Sigmoid colon (tissue), 7 donors: ENCODE data around the gene APOC3. TPM values are rescaled to one million over a fixed set of nuclear protein-coding genes. Genes with fewer than 3 reads are reported as not detected.
A peak's percentile ranks its signal among the peaks of the same experiment; 100 is the strongest.

ENCODE experiments used
- DNase-seq: peaks from one replicate; pipeline ENCODE4 v3.0.0-alpha.2; 2019
- H3K27ac ChIP-seq, 4 donors: fragments of 200-600 bp; sonication (generic); one replicate each; pipeline ENCODE4 v1.5.1; 2016 to 2019; ENCODE audit warnings: mild to moderate bottlenecking in 1 of 4
- H3K27me3 ChIP-seq, 3 donors: fragments of 200-600 bp; sonication (generic); one replicate each; pipeline ENCODE4 v1.5.1; 2019; ENCODE audit warnings: mild to moderate bottlenecking in 1 of 3
- H3K36me3 ChIP-seq, 4 donors: fragments of 200-600 bp; sonication (generic); one replicate each; pipeline ENCODE4 v1.5.1; 2016 to 2019
- H3K4me1 ChIP-seq, 4 donors: fragments of 200-600 bp; sonication (generic); one replicate each; pipeline ENCODE4 v1.5.1; 2017 to 2019
- H3K4me3 ChIP-seq, 4 donors: fragments of 200-600 bp; sonication (generic); one replicate each; pipeline ENCODE4 v1.5.1; 2017 to 2019; ENCODE audit warnings: mild to moderate bottlenecking in 2 of 4, moderate library complexity in 1 of 4
- H3K9me3 ChIP-seq, 4 donors: fragments of 200-600 bp in 3 of 4; sonication (generic) in 3 of 4; one replicate each; pipeline versions ENCODE4 v1.5.1 to v1.6.1; 2013 to 2019
- EP300 ChIP-seq, 4 donors: sonication (generic); formaldehyde crosslinking; IDR thresholded peaks; one replicate each; pipeline ENCODE4 v1.6.1; 2017; ENCODE audit warnings: antibody characterized with exemption in 4 of 4
- POLR2A ChIP-seq, 2 donors: fragments of 450-650 bp; IDR thresholded peaks; one replicate each; pipeline ENCODE4 v1.6.1; 2016; ENCODE audit warnings: antibody characterized with exemption in 2 of 2, mild to moderate bottlenecking in 2 of 2, moderate library complexity in 2 of 2
- POLR2AphosphoS5 ChIP-seq, 4 donors: sonication (generic); formaldehyde crosslinking; IDR thresholded peaks; one replicate each; pipeline ENCODE4 v1.6.1; 2017; ENCODE audit warnings: antibody characterized with exemption in 4 of 4
- WGBS, 2 donors: extraction: QIAGEN DNeasy Blood & Tissue Kit; methylation state at CpG; one replicate each; pipeline ENCODE4 v1.1.7; 2013; 5-methylcytosine and 5-hydroxymethylcytosine counted together
- intact Hi-C: fragments of 100-400 bp; cut with DNase I; formaldehyde crosslinking; loops from one replicate; pipeline ENCODE4 v1.15.1; 2023
- polyA plus RNA-seq, 3 donors: library from polyadenylated mRNA; stranded (reverse); fragments of 200-250 nt; gene quantifications; one replicate each; pipeline ENCODE4 v1.2.3, GENCODE V29; 2013
- total RNA-seq, 4 donors: library from RNA; depleted of rRNA; stranded (reverse); fragments of >200 nt; gene quantifications; one replicate each; pipeline ENCODE4 v1.1.0, GENCODE V29; 2016
- TF ChIP-seq, protein P1 (sequence below), 4 experiments: fragments of 450-650 bp in 3 of 4; fragments of 200-600 bp in 1 of 4; IDR thresholded peaks; one replicate each; pipeline ENCODE4 v1.5.1; 2016 to 2019; ENCODE audit warnings: antibody characterized with exemption in 4 of 4, mild to moderate bottlenecking in 3 of 4, moderate library complexity in 2 of 4
- donor health status: healthy with polysubstance abuse.
- donor health status: Bipolar disorder and iron deficiency.
- donor health status: healthy.

Gene APOC3
- total and polyA plus RNA-seq, 7 donors = 0.19 to 4.4 TPM; not detected in 5

DNA sequence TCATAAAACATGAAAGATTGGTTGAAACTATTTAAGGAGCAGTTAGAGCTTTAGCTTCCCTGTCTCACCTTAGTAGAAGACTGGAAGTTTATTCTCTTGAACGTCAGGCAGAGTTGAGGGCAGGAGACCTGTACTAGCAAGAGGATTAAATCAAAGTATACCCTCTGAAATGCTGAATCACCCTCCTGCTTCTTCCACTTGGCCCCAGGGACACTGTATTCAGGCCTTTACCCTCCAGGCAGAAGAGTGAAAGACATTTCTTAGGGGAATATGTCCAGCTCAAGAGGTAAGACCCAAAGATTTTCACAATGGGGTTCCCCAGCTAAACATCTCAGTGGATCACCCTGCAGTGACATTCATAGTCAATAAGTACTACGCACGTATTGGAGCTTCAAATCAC lies 18.5 kb upstream of the APOC3 start:
- 83 to 87% methylated on average over 3 of the region's 3 CpGs for WGBS, 2 donors

DNA sequence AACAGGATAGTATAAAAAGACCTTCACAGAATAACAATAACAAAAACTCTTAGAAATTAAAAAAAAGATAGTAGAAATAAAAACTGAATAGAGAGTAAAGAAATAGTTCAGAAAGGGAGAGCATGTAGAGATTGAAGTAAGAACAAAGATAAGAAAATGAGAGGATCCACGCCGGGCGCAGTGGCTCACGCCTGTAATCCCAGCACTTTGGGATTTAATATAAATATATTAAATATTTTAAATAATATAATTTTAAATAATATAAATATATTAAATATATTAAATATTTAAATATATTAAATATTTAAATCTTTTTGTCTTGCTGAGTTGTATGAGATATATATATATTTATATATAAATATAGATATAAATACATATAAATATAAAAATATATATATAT lies 17.6 kb upstream of the APOC3 start:
- intact Hi-C loops = no loop called here
- H3K27me3 ChIP-seq = no peaks in the 10 kb centered on the region
- no peak for DNase-seq
- 86 to 100% methylated on average over 4 of the region's 4 CpGs for WGBS, 2 donors
- no peaks in the 10 kb centered on the region for H3K36me3 ChIP-seq
- H3K4me3 ChIP-seq = no peak overlapping the region
- H3K4me1 ChIP-seq = no peaks in the 10 kb centered on the region
- no peak overlapping the region for H3K27ac ChIP-seq
- no peaks in the 10 kb centered on the region for H3K9me3 ChIP-seq
- TF ChIP-seq, protein P1, sequence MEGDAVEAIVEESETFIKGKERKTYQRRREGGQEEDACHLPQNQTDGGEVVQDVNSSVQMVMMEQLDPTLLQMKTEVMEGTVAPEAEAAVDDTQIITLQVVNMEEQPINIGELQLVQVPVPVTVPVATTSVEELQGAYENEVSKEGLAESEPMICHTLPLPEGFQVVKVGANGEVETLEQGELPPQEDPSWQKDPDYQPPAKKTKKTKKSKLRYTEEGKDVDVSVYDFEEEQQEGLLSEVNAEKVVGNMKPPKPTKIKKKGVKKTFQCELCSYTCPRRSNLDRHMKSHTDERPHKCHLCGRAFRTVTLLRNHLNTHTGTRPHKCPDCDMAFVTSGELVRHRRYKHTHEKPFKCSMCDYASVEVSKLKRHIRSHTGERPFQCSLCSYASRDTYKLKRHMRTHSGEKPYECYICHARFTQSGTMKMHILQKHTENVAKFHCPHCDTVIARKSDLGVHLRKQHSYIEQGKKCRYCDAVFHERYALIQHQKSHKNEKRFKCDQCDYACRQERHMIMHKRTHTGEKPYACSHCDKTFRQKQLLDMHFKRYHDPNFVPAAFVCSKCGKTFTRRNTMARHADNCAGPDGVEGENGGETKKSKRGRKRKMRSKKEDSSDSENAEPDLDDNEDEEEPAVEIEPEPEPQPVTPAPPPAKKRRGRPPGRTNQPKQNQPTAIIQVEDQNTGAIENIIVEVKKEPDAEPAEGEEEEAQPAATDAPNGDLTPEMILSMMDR (IDR thresholded peaks at IDR 0.05) = no peak
- TF ChIP-seq POLR2AphosphoS5 (IDR thresholded peaks at IDR 0.05) (no peak), POLR2A (IDR thresholded peaks at IDR 0.05) (no peak), EP300 (IDR thresholded peaks at IDR 0.05) (no peak)

More for the DNA sequence above, 18.5 kb upstream of the APOC3 start:
- Histone ChIP-seq H3K27me3 (no peaks in the 10 kb centered on the region), H3K27ac (no peak overlapping the region), H3K4me3 (no peak overlapping the region), H3K4me1 (no peaks in the 10 kb centered on the region), H3K9me3 (no peaks in the 10 kb centered on the region), H3K36me3 (no peaks in the 10 kb centered on the region)
- DNase-seq = no peak
- intact Hi-C loops = no loop called here
- TF ChIP-seq POLR2A (IDR thresholded peaks at IDR 0.05) = no peak

DNA sequence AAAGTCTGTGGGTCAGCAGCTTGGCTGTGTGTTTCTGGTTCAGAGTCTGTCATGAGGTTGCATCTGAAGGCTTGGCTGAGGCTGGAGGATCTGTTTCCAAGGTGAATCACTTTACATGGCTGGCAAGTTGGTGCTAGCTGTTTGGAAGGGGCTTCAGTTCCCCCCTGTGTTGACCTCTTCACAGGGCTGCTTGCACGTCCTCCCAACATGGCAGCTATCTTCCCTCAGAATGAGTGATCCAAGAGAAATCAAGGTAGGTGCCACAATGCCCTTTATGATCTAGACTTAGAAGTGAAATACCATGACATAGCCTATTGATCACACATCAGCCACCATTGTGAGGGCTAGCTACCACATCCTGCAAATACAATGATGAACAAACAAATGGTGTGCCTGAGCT lies 16.5 kb upstream of the APOC3 start:
- peak; percentile 10 for DNase-seq
- Histone ChIP-seq H3K36me3 (no peaks in the 10 kb centered on the region), H3K27me3 (no peaks in the 10 kb centered on the region), H3K9me3 (no peaks in the 10 kb centered on the region), H3K4me3 (no peak overlapping the region), H3K4me1 (no peaks in the 10 kb centered on the region), H3K27ac (no peak overlapping the region)
- TF ChIP-seq, protein P1 (IDR thresholded peaks at IDR 0.05) = no peak
- TF ChIP-seq EP300 (IDR thresholded peaks at IDR 0.05) = no peak
- no peak for TF ChIP-seq POLR2AphosphoS5 (IDR thresholded peaks at IDR 0.05)
- TF ChIP-seq POLR2A (IDR thresholded peaks at IDR 0.05) = no peak
- intact Hi-C loops = no loop called here
- 92 to 98% methylated on average over 1 of the region's 1 CpG for WGBS, 2 donors

DNA sequence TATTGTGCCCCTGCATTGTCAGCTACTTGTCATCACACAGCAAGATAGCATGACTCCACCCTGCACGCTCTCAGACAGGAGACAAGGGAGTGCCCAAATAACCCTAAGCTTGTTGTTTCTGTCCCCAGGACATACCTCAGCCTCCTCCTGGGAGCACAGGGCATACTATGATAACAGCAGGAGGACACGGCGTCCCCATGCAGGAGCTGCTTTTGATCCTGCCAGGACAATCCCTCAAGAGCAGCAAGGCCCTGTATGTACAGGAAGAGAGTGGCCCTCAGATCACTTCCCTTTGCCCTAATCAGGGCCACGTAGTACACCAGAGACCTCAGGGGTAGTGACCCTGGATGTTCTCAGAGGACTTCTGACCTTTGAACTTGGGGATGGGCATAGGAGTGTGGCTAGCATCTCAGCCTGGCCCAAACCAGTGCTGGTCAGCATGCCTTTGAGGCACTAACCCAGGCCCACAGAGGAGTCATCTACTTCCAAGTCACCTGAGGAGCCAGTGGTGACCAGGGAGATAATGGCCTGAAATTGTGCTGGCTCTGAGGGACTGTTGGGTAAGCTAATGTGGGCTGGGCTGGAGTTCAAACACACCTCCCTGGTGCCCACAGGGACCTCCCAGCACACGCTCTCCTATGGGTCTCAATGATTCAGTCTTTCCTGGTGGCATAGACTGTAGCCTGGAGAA lies 15.8 kb upstream of the APOC3 start:
- peak; percentile 33 for DNase-seq
- intact Hi-C loops = no loop called here
- H3K27ac ChIP-seq = no peak overlapping the region
- WGBS, 2 donors = 53 to 73% methylated on average over 5 of the region's 5 CpGs
- H3K4me1 ChIP-seq = no peaks in the 10 kb centered on the region
- H3K36me3 ChIP-seq = no peaks in the 10 kb centered on the region
- TF ChIP-seq POLR2A (IDR thresholded peaks at IDR 0.05) = no peak
- no peak for TF ChIP-seq EP300 (IDR thresholded peaks at IDR 0.05)
- TF ChIP-seq, protein P1 (IDR thresholded peaks at IDR 0.05) = no peak
- no peak for TF ChIP-seq POLR2AphosphoS5 (IDR thresholded peaks at IDR 0.05)
- H3K27me3 ChIP-seq = no peaks in the 10 kb centered on the region
- H3K9me3 ChIP-seq = no peaks in the 10 kb centered on the region
- no peak overlapping the region for H3K4me3 ChIP-seq

DNA sequence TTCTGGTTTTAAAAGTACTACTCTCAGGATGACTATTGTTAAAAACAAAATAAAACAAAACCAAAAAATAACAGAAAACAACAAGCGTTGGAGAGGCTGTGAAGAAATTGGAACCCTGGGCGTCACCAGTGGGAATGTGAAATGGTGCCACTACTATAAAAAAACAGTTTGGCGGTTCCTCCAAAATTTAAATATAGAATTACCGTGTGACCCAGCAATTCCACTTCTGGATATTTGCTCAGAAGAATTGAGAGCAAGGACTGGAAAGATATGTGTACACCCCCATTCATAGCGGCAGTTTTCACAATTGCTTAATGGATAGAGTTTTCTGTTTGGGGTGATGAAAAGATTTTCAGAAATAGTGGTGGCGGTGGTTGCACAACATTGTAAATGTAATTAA lies 15.2 kb upstream of the APOC3 start:
- TF ChIP-seq POLR2AphosphoS5 (IDR thresholded peaks at IDR 0.05) = no peak
- TF ChIP-seq POLR2A (IDR thresholded peaks at IDR 0.05) = no peak
- TF ChIP-seq, protein P1 (IDR thresholded peaks at IDR 0.05) = no peak
- TF ChIP-seq EP300 (IDR thresholded peaks at IDR 0.05) = no peak
- Histone ChIP-seq H3K4me1 (no peaks in the 10 kb centered on the region), H3K27me3 (no peaks in the 10 kb centered on the region), H3K36me3 (no peaks in the 10 kb centered on the region), H3K9me3 (no peaks in the 10 kb centered on the region), H3K4me3 (no peak overlapping the region), H3K27ac (no peak overlapping the region)
- 83 to 93% methylated on average over 6 of the region's 6 CpGs for WGBS, 2 donors
- intact Hi-C loops = no loop called here
- no peak for DNase-seq
